ENCODE results near the gene UPF3B.
"Not testable (repeated sequence)": the region's sequence is repeated elsewhere in the genome, so short reads cannot be mapped to it uniquely, and the experiment has no call there.

The UPF3B gene, protein sequence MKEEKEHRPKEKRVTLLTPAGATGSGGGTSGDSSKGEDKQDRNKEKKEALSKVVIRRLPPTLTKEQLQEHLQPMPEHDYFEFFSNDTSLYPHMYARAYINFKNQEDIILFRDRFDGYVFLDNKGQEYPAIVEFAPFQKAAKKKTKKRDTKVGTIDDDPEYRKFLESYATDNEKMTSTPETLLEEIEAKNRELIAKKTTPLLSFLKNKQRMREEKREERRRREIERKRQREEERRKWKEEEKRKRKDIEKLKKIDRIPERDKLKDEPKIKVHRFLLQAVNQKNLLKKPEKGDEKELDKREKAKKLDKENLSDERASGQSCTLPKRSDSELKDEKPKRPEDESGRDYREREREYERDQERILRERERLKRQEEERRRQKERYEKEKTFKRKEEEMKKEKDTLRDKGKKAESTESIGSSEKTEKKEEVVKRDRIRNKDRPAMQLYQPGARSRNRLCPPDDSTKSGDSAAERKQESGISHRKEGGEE

DNA sequence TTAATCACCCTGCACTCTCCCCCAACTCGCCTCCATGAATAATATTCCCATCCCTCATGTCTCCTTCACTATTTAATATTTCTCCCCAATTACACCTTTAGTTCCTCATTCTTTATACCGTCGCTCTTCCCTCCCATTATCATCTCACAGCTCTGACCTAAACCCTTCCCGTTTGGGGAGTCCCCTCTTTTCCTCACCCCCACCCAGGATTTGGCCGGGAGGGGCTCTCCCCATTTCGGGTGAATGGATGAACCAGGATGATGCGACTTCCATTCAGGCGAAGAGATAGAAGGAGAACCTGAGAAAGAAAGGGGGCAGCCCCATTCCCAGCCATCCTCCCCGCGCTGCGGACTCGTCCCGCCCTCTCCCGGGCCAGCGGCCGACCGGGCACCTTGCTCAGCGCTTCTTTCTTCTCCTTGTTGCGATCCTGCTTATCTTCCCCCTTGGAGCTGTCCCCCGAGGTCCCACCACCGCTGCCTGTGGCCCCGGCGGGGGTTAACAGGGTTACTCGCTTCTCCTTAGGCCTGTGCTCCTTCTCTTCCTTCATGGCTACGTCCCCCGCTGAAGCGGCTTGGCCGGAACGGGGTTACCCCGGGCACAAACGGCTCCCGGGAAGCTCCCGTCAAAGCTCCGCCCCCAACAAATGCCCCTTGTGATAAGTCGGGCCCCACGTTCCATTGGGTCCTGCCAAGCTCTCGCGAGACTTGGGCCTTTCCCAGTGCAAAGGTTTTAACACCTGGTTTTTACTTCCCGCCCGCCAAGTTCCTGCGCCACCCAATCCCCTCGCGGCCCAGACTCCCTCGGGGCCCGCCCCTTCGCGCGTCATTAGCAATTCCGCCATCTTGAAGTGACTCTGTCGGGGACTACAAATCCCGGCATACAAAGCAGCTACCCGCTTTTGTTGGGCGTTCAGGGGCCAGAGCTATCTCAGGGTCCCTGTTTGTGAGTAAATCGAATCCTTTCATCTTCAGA lies at the start of gene UPF3B:
Gene UPF3B, minus strand, starts transcription at position 582 of the 972 bp plus-strand sequence. Its CDS starts 35 bp downstream, at position 547.
- DNase-seq = peak; percentile 85

DNA sequence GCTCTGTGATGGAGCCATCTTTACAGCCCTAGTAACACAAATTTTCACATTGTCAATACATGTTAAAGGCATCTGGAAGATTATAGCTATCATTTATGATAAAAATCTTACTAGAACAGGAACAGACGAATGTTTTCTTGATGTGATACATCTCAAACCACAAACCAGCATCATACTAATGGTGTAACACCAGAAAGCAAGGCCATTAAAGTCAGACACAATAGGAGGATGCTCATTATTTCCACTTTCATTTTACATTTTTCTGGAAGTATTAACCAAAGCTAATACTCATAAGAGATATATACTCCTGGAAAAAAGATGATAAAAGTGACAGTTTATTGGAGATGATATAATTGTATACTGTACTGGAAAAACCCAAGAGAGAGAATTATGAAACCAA lies 48.2 kb upstream of the UPF3B start:
- DNase-seq = no peak

DNA sequence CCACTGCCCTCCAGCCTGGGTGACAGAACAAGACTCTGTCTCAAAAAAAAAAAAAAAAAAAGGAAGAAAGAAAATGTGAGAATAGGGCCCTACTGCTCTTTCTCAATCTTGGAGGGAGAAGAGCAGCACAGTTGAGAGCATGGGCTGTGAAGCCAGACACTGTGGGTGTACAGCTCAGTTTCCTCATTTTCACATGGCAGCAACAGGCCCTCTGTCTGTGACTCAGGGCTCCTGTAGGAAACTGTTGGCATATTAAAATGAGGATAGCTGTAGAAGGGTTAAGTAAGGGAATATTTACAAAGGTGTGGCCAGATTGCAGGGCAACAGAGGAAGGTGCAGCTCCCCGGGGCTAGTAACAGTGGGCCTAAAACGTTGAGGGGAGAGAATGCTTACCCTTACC lies 46.4 kb upstream of the UPF3B start:
- DNase-seq = no peak

DNA sequence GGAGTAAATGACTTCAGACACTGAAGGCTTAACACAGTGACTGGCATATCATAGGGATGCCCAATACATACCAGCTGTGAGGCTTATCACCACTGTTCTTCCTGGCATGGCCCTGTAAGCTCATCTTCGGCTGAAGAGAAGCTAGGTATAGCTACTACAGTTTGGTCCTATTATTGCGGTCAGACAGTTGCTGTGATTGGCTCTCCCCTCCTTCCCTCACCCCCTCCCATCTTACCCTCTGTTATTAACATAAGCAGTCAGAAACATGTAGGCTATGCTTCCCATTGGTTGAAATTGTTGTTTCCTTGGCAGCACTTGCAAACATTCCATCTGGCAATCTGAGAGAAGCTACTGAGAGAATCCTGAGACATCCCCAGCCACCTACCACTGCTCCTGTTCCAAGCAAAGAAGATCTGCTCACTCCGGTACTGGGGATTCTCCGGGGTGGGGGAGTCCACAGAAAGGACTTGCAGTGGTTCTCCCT lies 43.1 kb upstream of the UPF3B start, which contains the start of gene AKAP14:
Gene AKAP14, plus strand, starts transcription at position 51 of the 484 bp plus-strand sequence. CDS start 7,331 bp downstream, outside the sequence.
- DNase-seq = no peak

DNA sequence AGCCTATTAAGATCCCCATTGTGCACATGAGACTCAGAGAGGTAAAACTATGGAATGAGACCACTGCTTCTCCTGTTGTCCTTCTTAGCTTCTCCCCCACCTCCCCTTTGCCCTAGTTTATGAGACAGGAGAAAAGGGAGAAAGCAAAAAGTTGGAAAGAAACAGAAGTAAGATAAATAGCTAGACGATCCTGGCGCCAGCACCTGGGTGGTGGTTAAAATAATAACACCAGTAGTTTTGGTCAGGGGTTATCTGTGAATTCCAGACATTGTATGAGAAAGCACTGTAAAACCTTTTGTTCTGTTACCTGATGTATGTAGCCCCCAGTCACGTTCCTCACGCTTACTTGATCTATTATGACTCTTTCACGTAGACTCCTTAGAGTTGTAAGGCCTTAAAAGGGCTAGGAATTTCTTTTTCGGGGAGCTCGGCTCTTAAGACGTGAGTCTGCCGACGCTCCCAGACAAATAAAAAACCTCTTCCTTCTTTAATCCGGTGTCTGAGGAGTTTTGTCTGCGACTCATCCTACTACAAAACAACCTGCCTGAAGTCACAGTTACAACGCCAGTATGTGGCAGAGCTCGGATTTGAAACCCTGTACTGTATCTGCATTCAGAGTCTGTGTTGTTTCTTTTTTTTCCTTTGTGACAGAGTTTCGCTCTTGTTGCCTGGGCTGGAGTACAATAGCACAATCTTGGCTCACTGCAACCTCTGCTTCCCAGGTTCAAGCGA lies 39.4 kb upstream of the UPF3B start:
- not testable (repeated sequence) for DNase-seq

DNA sequence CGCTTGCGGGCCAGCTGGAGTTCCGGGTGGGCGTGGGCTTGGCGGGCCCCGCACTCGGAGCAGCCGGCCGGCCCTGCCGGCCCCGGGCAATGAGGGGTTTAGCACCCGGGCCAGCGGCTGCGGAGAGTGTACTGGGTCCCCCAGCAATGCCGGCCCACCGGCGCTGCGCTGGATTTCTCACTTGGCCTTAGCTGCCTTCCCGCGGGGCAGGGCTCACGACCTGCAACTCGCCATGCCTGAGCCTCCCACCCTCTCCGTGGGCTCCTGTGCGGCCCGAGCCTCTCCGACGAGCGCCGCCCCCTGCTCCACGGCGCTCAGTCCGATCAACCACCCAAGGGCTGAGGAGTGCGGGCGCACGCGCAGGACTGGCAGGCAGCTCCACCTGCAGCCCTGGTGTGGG lies 37.9 kb upstream of the UPF3B start:
- not testable (repeated sequence) for DNase-seq

DNA sequence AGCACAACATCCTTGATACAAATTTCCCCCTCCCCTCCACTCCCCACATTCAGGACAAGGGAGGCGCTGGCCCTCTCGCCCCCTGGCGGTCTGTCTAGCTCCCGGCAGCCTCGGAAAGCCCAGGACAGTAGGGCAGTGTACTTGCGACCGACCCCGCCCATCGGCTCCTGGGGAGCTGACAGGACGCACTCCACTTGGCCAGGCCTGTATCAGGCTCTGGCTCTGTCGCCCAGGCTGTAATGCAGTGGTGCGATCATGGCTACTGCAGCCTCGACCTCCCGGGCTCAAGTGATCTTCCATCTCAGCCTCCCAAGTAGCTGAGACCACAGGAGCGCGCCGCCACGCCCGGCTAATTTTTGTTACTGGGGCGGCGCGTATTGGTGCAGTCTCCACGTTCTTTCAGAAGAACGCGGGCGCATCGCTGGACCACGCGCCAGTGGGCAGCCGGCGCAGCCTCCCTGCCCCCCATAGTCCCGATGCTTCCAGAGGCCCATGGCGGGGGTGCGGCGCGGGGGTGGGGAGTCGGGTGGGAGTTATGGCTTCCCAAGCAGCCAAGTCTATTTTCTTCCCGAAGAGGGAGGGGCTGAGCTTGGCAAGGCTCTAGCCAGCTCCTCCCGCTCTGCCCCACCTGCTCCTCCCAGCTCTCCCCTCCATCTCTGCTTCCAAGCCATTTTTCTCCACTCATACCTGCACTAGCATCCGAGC lies 35.1 kb upstream of the UPF3B start:
- DNase-seq = peak; percentile 14

DNA sequence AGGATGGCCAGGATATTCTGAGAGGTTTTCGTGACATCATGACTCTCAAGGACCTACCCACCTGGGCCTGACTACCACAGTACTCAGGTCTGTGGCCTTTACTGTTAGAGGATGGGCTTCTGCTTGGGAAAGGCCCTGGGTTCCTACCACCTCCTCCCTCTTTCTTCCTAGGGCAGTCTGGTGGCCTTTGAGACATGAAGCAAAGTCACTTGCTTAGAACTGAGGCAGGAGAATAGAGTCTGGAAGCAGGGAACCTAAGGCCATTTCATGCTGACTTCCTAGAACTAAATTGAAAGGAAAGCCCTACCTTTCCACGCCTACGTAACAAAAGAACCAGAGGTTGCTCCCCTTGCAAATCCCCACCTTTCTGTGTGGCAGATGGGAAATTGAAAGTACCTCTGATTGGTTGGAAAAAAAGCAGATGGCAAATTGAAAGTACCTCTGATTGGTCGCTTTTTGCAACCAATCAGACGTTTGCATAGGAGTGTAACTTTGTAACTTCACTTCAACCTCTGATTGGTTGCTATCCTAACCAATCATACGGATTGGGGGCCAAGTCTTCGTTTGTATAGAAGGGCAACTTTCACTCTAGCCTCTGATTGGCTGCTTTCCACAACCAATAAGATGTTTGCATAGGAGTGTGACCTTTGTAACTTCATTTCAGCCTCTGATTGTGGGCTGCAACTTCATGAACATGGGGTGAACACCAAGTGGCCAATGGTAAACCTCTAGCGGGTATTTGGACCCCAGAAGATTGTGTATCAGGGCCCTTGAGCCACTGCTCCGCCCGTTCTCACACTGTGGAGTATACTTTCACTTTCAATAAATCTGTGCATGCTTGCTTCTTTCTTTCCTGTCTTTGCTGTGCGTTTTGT lies 33.0 kb upstream of the UPF3B start:
- DNase-seq = no peak

DNA sequence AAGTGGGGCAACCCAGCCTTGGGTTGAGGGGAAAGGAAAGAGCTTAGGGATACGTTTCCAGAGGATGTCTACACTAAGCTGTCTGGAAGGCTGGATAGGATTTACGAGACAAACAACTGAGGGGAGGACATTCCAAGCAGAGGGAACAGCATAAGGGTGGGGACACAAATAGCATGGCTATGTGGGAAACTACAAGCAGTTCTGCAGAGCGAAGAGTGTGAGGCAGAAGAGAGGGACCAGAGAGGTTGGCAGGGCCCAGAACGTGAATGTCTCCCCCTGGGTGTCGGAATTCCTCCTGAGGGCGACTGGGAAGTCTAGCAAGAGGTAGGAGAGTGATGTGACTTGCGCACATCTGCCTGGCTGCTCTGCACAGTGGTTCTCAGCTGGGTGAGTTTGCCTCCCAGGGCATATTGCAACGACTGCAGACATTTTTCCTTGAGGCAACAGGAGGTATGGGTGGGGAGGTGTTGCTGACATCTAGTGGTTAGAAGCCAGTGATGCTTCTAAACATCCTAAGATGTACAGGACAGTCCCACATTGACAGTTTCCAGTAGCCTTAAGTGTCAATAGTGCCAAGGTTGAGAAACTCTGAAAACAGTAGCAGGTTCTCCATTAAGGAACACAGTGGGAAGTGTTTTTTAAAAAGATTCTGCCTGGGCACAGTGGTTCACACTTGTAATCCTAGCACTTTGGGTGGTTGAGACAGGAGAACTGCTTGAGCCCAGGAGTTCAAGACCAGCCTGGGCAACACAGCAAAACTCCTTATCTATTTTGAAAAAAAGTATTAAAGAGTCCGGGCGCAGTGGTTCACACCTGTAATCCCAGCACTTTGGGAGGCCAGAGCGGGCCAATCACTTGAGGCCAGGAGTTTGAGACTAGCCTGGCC lies 28.0 kb upstream of the UPF3B start:
- no peak for DNase-seq

DNA sequence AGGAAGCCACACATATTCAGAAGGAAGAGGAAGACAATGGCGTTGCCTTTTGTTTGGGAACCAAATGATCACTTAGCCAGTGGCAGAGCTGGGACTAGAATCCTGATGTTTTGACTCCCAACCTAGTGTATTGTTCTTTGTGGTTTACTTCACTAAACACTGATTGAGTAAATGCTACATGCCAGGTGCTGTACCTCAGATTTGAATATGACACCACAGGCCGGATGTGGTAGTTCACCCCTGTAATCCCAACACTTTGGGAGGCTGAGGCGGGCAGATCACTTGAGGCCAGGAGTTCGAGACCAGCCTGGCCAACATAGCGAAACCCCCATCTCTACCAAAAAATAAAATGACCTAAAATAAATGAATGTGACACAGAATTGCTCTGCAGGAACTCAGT lies 27.3 kb upstream of the UPF3B start:
- no peak for DNase-seq

DNA sequence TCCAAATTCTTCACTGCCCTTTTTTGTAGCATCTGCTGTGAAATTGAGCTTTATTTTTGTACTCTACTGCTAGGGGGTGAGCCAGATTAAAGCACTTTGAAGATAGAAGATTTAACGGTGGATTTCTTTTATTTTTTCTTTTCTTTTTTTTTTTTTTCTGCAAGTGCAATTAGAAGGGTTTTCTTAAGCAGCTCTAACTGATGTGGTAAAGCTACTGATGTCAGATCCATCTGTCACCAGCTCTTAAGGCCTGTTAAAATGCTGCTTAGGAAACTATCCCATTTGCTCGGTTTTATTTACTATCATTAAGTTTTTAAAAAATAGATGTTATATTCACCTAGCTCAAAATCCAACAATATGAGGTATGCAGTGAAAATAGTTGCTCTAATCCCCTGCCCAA lies 26.0 kb upstream of the UPF3B start:
- DNase-seq = no peak

DNA sequence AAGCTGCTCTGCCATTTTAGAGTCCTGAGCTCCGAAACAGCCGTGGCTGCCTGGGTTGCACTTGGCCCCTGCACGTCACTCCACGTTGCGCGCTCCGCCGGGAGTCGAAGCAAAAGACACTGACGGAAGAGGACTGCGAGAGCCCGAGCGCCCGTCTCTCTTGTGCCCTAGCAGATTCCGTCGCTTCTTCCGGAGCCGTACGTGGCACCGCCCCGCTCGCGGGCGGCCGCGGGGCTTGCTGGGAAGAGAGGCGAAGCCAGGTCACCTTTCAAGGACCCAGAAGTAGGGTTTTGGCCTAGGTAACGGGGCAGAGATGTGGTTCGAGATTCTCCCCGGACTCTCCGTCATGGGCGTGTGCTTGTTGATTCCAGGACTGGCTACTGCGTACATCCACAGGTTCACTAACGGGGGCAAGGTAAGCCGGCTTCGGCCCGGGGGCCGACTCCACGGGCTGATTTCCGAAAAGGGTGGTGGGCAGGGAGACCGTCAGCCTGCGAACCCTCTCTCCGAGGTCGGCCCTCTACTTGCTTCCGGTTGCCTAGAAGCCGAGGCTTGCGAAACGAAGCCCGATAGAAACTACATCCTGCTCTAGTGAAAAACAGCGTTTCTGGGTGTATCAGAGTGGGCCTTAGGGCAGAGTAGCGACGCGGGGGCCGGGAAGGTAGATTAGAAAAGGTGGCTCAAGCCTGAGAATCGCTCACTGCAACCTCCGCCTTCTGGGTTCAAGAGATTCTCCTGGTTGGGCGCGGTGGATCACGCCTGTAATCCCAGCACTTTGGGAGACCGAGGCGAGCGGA lies 19.0 kb upstream of the UPF3B start, which contains the start of the genes NDUFA1 and RNF113A:
Gene NDUFA1, plus strand, starts transcription at position 234 of the 797 bp plus-strand sequence. Its CDS starts 80 bp downstream, at position 314.
Gene RNF113A, minus strand, starts transcription at position 135 of the 797 bp plus-strand sequence. Its CDS starts 120 bp downstream, at position 15.
- DNase-seq = peak; percentile 63

DNA sequence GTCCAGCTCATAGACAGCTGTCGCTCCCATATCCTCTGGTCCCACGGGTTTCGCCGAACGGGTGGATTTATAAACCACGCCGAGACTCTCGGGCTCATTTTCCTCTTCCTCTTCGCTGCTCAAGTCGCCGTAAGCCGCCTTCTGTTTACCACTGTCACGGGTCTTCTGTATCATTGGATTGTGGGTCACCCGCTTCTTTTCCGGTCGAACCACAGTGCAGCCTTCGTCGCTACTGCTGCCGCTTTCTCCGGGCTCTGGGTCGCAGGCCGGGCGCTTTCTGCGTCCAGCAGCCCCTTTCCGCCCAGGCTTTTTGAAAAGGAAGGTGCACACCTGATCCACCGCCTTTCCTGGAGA lies 18.5 kb upstream of the UPF3B start:
- no peak for DNase-seq

DNA sequence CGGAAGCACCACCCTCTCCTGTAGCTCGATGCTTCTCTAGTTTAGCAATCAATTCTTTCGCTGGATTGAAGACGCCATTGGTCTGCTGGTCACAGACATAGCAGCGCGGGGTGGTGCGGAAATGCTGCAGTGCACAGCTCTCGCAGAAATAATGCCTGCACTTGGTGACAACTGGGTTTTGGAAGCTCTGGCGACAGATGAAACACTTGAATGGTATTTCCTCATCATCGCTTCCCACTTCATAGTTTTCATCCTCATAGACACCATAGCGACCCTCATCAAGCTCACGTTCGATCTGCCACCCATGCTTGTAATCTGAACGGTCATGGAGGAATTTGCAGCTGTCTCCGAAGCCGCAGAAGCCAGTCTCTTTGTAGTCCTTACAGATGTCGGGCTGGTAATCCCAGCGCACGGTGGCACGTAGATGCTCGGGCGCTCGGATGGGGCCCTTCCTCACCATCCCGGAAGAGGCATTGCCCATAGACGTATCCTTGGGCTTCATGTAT lies 17.9 kb upstream of the UPF3B start:
- DNase-seq = no peak

DNA sequence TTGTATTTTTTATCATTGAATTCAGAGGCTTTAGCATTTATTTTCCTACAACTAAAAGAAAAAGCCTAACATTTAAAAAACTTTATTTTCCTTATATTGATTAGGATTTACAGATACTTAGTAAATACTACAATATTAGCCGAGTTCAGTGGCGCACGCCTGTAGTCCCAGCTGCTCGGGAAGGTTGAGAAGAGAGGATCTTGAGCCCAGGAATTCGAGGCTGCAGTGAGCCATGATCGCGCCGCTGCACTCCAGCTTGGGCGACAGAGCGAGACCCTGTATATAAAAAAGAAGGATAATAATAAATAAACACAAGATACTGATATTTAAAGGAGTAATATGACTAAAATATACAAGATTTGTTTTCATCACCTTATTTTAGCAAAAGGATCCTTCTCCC lies 681 bp upstream of the UPF3B start:
- no peak for DNase-seq

DNA sequence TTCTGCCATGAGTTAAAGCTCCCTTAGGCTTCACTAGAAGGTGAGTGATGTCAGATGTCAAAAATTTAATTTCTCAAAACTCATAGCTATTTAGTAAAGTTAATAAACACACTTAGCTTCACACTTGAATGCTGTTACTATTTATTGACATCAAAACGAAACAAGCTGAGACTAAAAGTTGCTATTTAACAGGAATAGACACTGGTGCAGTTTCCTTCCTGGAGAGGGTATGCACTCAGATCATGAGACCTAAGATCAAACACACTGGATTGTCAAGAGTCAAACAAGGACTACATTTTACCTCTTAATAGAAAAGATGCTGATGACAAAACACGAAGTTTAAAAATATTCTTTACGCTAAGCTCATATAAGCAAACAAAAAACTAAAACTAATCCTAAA lies 18.9 kb downstream of the UPF3B start:
- DNase-seq = no peak

DNA sequence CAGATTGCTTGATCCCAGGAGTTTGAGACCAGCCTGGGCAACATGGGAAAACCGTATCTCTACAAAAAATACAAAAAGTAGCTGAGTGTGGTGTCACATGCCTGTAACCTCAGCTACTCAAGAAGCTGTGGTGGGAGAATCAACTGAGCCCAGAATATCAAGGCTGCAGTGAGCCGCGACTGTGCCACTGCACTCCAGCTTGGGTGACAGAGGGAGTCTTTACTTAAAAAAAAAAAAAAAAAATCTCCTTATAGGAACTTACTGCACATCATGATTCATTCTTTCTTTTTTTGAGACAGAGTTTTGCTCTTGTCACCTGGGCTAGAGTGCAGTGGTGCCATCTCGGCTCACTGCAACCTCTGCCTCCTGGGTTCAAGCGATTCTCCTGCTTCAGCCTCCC lies 24.3 kb downstream of the UPF3B start:
- no peak for DNase-seq

DNA sequence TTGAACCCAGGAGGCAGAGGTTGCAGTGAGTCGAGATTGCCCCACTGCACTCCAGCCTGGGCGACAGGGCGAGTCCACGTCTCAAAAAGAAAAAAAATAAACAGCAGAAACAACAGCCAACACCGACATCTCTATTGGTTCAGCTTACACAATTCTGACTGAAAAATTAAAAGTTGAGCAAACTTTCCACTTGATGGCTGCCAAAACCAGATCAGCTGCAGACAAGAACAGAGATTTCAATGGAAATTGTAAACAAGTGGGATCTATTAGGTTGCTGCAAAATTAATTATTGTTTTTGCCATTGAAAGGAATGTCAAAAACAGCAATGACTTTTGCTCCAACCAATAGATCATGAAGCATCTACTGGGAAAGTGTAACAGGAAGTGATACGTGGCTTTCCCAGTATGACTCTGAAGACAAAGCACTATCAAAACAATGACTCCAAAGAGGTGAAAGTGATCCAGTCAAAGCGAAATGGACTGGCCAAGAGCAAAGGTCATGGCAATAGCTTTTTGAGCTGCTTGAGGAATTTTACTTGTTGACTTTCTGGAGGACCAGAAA lies 26.3 kb downstream of the UPF3B start:
- DNase-seq = no peak
